GM18870 (cell line): ENCODE results near the gene STAC.
"Not testable (repeated sequence)": the region's sequence is repeated elsewhere in the genome, so short reads cannot be mapped to it uniquely, and the experiment has no call there.

Experiments
- ATAC-seq: cut with Tn5 transposase; IDR thresholded peaks from one replicate; pipeline ENCODE4 v1.9.1; 2021; ENCODE audit warnings: moderate library complexity; ENCODE audit not compliant: unreplicated experiment

The STAC gene

GRCh38 chr3:36562945-36563344, 182.6 kb downstream of the STAC start:
- no peak for ATAC-seq

GRCh38 chr3:36575241-36575640, 194.9 kb downstream of the STAC start:
- ATAC-seq: no peak

GRCh38 chr3:36578418-36578817, 198.1 kb downstream of the STAC start:
- ATAC-seq: not testable (repeated sequence)

- no peak for ATAC-seq
Observed at GRCh38 chr3:36579746-36580145, 199.4 kb downstream of the STAC start.

DNA sequence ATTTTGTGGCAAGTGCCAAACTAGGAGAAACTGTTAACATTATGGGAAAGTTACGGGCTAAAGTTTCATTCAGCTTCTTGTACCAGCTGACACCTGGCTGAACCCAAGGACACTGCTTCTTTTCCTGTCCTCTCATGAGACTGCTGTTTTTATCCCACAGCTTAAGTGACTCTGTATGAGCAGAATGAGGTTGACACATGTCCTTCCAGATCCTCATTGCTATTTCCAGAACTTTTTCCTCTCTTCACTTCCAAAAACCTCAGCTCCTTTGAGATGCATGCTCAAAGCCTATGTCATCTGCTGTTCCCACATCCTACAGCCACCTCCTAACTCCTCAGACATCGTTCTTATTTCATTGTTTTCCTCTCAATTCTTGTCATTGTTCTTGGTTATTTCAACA, 200.4 kb downstream of the STAC start:
- ATAC-seq: no peak

GRCh38 chr3:36591959-36592358, 211.7 kb downstream of the STAC start:
- ATAC-seq: no peak

DNA sequence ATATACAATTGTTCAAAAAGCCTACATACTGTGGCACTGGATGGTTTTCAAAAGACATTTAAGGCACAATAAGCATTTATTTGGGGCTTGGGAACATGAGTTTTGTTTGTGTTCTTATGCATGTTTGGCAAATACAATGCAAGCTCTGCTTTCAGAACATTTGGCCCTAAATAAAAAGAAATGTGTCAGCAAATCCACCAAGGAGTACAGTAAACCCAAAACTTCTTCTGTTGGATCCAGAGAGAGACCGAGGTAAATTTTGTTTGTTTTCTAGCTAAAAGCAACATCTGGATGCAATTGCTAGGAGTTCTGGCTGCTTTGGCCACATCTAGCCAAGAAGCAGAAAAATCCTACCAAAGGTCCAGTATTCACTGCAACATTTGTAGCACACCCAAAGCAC, 215.2 kb downstream of the STAC start:
- no peak for ATAC-seq

GRCh38 chr3:36596419-36596818, 216.1 kb downstream of the STAC start:
- no peak for ATAC-seq

DNA sequence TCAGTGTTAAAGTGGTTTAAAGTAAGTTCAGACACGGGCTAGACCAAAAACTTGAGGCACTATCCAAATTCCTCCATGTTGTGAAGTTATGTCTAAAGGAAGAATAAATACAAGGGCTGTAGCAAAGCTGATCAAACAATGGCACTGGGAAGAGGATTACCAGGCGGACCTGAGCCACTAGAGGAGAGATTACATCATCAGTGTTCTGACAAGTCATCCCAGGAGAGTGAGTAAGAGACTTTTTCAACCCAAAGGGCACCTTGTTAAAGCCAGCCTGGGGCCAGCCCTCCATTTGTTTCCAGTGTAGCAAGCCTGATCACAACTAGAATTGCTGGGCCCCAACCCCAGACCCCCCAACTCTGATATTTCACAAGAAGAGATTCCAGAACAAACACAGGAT, 217.1 kb downstream of the STAC start:
- no peak for ATAC-seq
